GM21786 (cell line): ENCODE data around the gene WDFY4.

ENCODE experiments used
- ATAC-seq: cut with Tn5 transposase; IDR thresholded peaks from one replicate; pipeline ENCODE4 v1.9.1; 2021; ENCODE audit not compliant: unreplicated experiment

The WDFY4 gene

DNA sequence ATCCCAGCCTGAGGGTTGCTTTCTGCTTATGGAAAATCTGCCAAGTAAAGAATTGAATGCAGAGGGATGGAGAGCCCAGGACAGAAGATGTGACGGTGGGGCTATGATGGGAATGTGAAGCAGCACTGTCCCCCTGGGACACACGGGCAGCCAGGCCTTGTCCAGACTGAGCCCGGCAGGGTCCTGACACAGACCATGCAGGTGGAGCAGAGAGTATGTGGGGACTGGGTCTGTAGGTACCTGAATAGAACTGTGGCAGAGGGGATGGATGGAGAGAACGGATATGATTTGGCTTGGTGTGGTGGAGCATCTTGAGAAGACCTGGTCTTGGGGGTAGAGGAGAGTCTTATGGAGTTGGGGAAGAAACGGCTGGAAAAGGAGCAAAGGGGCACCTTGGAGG, 255.7 kb downstream of the WDFY4 start:
- no peak for ATAC-seq

DNA sequence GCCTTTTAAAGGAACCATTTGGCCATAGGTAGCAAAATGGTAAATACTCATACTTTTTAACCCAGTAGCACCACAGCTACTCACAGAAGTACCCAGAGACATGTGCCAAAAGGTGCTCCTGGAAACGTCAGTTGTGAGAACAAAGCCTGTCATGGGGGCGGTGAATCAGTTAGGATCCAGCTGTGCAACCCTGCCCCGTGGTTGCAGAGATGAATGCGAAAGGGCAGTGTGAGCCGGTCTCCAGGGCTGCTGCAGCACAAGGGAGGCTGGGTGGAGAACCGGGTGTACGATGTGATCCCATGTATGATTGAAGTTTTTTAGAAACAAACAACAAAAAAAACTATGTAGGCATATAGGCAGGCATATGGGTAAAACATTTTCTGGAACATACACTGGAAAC, 256.3 kb downstream of the WDFY4 start:
- no peak for ATAC-seq

DNA sequence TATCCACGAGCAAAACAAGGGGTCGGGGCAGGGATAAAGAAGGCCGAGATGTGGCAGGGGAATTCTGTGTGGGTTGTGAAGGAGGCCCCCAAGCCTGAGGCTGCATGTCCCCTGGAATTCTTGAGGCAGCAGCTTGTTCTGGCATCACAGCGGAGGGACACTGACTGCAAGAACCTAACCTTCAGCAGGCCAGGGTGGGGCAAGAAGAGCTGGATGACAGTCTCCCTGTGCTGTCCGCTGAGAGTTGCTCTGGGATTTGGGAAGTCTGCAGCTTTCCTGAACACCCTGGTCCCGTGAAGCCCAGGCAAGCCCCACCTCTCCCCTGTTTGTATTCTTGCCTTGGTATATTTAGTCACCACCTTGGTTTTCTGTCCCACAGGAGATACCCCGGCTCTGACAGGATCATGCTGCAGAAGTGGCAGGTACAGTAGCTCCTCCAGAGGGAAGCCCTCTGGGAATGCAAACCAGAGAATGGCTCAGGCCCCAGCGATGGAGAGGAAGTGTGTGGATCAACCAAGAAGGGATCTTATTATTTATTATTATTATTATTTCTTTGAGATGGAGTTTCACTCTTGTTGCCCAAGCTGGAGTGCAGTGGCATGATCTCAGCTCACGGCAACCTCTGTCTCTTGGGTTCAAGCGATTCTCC, 256.9 kb downstream of the WDFY4 start:
- no peak for ATAC-seq

DNA sequence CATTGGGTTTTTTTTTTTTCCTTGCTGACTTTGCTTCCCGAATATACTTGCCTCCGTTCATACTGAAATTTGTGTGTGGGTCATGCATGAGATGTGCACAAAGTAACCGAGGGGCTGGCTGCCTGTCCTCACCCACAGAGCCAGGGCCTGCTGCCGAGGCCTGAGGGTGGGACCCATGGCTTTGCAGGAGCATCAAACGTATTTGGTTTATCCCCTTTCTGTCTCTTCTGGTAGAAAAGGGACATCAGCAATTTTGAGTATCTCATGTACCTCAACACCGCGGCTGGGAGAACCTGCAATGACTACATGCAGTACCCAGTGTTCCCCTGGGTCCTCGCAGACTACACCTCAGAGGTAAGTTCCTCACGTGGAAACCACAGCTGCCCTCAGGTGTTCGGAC, 258.4 kb downstream of the WDFY4 start:
- no peak for ATAC-seq

DNA sequence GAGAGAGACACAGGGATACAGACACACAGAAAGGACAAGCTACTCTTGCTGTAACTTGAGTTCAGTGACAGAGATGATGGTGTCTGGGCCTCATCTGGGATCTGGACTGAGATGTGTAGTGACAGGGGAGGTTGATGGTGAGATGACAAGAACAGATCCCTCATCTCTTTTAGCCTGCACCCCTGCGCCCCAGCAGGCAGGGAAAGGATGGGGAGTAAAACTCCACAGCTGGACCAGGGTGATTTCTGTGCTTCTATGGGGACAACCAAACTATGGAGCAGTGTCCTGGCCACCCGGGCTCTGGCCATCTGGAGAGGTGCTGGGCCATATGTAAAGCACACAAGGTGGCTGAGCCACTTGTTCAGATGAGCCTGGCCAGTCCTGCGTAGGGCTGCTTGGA, 259.5 kb downstream of the WDFY4 start:
- ATAC-seq, result no peak

DNA sequence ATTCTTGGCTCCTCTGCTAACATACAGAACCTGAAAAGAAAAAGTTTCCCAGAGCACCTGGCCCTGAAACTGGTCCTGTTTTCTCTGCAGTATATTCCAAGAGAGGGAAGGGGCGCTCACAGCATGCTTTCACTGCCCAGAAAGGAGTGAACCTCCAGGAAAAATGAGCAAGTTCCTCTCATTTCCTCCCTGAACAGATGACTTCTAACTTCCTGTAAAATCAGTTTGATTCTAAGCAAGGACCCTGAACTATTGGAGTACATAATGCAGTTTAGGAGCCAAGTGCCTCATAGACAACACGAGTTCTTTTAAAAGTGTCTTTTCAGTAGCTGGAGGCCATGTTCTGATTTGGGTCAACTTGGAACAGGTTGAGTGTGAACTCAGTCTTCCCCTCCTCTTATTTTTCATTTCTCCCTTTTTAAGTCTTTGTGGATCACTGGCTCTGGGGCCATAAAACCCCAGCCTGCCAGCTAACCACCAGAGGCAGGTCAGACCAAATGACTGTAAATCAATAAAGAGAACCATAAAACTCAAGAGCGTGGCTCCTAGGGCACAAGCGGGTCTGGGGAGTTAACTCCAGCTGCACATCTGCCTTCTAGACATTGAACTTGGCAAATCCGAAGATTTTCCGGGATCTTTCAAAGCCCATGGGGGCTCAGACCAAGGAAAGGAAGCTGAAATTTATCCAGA, 260.9 kb downstream of the WDFY4 start:
- no peak for ATAC-seq

DNA sequence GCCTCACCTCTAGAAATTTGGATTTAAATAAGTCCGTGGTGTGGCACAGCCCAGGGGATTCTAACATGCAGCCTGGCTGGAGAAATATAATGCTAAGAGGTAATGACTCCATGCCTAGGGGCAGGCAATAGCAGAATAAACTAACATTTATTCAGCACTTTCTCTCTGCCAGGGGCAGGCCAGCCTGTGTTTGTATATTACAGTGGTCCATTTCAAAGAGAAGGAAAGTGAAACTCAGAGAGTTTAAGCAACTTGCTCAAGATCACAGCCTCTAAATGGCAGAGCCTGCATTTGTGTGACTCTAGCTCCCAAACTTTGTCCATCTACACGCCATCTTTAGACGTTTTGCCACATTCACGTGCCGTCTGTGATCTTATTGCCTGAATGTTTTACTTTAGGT, 261.7 kb downstream of the WDFY4 start:
- no peak for ATAC-seq

DNA sequence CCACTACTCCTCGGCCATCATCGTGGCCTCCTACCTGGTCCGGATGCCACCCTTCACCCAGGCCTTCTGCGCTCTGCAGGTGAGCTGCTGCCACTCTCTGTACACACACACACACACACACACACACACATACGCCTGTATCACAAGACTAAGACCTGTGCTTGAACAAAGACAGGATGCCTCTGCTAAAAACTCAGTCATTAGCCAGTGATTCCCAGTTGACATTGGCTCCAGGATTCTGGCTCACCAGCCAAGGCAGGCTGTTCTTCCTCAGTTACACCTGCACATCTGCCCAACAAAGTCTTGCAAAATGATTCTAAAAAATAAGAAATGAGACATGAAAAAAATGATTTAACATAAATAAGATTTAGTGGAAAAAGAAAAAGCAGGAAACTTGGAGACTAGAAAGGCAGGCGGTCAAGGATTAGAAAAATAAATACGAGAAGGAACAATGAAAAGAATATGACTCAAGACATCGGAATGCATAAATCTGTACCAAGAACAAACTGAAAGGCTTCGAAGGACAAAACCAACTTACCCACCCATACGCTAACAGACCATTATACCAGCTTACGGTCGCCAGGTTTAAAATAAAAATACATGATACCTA, 262.3 kb downstream of the WDFY4 start:
- no peak for ATAC-seq

DNA sequence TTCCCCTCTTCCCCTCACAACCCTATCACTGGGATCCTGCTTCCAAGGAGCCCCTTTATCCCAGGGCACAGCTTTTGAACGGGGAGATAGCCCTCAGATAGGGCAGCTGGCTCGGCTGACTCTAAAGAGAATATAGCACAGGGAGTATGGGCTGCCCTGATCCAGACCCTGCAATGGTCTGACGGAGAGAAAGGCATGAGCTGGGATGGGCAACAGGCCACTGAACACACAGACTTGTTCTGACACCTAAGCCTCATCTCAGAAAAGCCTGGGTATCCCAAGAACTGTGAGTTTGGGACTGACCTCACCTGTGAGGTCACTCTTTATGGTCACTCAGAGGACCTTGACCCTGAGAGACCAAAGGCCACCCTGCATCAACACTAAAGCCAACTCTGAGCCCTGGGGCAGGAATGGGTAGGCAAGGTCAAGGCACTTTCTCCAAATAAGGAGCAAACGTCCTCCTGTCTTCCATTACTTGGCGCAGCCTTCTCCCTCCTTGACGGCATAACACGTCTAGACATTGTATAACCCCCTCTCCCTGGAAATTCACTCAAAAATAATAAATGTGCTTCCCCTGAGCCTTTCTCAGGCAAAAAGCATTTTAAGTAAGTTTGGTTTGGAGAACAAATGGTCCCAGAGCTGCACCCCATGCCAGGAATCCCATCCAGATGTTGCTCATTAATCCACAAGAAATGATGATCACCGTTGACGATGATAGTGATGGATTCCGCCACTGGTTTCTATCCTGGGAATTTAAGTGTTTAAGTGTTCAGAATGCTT, 263.2 kb downstream of the WDFY4 start:
- no peak for ATAC-seq

DNA sequence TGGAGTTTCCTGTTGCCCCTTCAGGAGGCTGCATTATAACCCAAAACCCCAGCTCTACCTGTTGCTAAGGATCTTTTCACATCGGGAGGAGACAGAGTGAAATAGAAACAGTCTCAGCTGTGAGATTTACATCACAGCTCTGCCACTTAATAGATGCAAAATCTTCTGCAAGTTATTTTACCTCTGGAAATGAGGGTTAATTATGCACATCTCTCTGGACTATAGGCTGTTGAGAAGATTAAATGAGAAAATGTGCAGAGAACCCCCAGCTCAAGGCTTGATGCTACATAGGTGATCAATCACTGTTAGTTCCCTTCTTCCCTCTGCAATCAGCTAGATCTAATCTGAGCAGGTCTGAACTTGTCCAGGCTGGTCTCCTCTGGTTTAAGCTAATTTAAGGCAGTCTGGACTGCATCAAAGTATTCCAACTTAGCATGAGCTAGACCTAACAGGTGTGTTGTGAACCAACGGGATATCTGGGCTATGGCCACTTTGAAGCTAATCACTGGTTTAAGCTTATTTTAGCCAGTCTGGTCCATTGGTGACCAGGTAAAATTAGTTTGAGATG, 263.9 kb downstream of the WDFY4 start:
- no peak for ATAC-seq

DNA sequence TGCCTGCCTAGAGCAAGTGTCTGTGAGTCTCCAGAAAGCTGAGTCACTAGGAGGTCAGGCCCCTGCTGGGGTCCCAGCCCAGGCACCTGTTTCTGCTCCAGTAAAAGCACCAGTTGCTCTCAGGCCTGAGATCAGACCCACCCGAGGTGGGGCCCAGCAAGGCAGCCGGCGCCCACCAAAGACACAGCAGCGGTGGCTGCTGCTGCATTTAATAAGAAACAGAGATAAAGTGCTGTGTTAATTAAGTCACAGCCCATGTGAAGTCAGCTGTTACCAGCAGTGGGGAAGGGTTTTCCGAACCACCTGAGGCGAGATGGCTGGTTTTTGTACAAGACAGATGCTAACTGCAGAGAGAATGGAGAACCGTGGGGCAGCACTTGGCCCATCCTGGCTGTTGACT, 267.0 kb downstream of the WDFY4 start:
- no peak for ATAC-seq

DNA sequence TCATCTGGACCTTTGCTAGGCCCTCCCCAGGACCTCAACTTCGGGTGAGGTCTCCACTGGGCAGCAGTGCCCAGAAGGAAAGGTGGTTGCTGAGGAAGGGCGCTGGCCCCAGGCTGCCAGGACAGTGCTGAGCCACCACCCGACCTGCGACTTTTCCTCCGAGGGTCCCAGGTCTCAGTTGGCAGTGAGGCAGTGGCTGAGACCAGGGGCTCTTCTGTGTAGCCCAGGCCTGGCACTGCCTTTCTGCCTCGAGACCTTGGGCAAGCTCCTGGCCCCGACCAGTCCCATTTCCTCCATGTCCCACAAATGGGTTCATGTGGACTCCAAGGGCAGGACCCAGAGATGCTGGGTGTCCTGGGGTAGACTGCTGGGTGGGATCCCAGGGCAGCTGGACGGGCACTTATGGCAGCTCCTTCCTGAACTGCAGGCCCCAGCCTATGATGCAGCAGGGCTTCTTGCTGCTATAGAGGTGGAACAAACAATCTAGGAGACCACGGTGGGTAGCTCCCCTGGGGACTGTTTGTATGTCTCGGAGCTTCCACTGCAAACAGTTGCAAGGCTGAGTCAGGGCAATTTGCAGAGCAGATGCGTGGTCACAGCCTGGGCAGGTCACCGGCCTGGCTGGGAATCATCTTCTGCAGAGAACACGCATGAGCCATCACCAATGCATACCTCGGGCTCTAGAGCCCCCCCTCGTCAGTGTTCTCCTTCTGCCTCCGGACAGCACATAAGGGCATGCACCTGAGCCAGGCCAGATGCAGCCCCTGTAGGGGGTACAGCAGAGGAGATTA, 272.9 kb downstream of the WDFY4 start:
- no peak for ATAC-seq

DNA sequence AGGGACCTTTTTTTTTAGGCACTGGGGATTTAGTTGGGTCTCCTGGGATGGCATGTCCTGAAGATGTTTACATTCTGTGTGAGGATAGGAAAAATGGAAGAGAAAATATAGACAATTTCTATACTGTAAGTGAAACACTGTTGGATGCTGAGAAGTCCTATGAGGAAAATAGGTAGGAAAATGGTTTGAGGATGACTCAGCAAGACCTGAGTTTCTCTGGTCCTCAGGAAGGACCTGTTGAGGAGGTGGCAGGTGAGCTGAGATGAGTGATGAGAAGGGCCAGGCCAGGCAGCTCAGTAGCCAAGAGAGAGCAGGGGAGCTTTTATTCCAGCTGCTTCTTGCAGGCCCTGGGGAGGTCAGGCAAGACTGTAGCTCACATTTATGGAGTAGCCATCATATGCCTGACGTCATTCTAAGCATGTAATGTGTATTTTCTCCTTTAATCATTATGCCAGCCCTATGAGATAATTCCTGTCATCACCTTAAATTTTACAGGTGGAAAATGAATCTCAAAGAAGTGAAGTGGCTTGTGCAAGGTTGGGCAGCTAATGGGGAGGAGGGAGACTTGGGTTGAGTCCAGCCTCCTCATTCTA, 274.0 kb downstream of the WDFY4 start:
- ATAC-seq, result no peak

DNA sequence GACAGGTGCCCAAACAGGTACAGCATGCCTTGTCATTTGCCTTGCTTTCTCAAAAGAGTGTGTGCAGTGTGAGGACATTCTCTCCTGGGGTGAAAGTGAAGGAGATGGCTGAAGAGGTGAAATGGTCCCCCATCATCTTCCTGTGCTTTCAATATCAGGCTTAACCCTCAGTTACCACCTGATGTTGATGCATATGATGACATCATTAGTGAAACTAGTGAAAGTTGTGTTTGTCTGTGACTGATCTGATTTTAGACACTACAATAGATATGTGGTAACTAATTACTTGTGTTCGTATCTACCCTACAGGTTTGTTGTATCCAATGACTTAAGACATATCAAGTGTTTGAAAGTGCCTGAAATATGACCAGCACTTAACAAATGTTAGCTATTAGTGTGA, 279.4 kb downstream of the WDFY4 start:
- no peak for ATAC-seq

DNA sequence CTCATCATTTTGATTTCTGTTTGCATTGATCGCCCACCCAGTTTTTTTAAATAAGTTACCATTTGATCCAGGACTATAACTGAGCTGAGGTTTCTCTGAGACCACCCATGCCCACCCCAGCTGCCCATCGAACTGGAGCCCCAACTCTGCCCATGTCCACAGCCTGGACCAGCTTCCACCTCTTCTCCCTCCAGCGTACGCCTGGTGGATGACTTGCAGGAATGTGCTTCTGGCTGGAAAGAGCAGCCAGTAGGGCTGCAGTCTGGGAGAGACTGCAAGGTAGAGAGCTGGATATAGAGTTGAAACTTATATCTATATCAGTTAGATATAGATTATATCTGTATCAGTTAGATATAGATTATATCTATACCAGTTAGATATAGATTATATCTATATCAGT, 280.8 kb downstream of the WDFY4 start:
- no peak for ATAC-seq

DNA sequence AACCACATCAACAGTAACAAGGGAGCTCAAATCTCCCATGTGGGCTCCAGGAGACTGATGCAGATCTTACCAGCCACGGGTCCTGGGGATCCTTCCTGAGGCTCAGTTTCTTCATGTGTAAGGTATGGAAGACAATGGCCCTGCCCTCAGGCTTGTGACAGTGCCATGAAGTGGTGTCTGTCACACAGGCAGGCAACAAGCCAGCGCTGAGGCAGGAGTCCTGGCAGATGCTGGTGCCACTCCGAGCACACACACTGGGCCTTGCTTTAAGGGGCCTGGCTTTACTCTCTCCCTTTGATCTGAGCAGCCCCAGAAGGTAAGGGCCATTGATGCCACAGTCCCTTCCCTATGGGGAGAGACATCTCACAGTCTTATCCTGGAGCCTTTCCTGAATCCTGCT, 283.4 kb downstream of the WDFY4 start:
- ATAC-seq, result no peak

DNA sequence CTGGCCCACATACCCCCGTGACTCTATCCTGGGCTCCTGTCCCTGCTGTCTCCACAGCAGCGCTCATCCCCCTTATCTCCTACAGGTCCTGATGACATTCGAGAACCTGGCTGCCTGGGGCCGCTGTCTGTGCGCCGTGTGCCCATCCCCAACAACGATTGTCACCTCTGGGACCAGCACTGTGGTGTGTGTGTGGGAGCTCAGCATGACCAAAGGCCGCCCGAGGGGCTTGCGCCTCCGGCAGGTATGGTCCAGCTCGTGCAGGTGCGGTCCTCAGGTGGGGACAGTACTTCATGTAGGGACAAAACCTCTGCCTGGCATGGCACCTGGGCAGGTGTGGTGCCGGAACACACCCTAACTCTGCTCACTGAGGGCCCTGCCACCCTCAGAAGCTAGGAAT, 285.4 kb downstream of the WDFY4 start:
- ATAC-seq, result no peak

DNA sequence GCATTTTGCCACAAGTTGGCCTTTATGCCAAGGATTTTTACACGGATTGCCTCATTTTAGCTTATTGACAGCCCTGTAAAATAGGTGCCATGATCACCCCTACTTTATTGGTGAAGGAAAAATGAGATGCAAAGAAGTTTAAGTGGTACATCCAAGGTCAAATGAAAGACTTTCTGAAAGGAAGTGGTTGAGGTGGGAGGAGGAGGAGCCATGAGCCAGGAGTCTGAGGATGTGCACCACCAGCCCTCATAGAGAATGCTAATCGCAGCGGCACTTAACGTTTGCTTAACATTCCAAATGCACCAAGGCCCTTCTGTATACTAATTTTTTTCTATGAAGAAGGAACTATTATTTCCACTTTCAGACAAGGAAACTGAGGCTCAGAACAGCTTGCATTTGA, 286.0 kb downstream of the WDFY4 start:
- ATAC-seq, result no peak

DNA sequence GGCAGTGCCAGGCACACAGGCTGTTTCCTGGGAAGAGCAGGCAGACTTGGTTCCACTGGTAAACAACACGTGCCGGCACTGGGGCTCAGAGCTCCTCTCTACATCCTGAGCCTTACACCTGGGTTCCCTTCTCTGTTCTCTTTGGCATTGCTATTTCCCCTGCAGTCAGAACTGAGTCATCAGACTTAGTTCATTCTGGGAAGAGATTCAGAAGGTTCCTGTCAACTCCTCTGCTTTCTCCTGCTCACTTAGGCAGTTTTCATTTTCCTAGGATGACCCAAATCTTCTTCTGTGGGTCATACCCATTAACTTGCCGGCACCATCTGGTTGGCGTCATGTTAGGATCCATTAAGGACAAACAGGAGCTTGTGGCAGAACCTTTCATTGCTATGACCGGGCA, 288.4 kb downstream of the WDFY4 start:
- no peak for ATAC-seq

DNA sequence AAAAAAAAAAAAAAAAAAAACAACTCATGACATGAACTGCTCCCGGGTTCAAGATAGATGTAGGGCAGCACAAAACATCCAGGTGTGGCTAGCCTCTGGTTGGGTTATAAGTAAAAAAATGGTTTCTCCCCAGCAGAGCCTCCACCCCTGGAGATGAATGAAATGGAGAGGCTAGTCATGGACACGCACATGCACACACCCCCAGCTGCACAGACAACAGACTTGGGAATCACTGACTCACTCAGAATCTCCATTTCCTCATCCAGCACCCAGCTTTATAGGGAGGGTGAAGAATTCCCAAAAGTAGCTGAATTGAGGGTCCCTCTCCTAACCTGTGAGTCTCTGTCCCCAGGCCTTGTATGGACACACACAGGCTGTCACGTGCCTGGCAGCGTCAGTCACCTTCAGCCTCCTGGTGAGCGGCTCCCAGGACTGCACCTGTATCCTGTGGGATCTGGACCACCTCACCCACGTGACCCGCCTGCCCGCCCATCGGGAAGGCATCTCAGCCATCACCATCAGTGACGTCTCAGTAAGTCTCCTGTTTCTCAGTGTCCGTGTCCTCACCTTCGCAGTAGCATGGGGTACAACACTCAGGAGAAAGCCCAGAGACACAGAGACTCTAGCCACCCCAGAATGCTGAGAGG, 290.0 kb downstream of the WDFY4 start:
- no peak for ATAC-seq
